Suprapubic skin (tissue), 4 donors: Measurements from ENCODE around the gene SLC9A9.

ENCODE experiments used
- CTCF ChIP-seq, 2 donors: fragments of 200-600 bp in 1 of 2; fragments of 450-650 bp in 1 of 2; sonication (generic) in 1 of 2; IDR thresholded peaks; one replicate each; pipeline ENCODE4 v1.5.1; 2016 to 2019; ENCODE audit warnings: antibody characterized with exemption in 2 of 2, mild to moderate bottlenecking in 1 of 2, moderate library complexity in 1 of 2
- POLR2A ChIP-seq, 2 donors: fragments of 450-650 bp; IDR thresholded peaks; one replicate each; pipeline ENCODE4 v1.6.1; 2017; ENCODE audit warnings: antibody characterized with exemption in 2 of 2, mild to moderate bottlenecking in 2 of 2, moderate library complexity in 2 of 2
- POLR2AphosphoS5 ChIP-seq, 3 donors: sonication (generic); formaldehyde crosslinking; IDR thresholded peaks; one replicate each; pipeline ENCODE4 v1.6.1; 2017; ENCODE audit warnings: antibody characterized with exemption in 3 of 3

DNA sequence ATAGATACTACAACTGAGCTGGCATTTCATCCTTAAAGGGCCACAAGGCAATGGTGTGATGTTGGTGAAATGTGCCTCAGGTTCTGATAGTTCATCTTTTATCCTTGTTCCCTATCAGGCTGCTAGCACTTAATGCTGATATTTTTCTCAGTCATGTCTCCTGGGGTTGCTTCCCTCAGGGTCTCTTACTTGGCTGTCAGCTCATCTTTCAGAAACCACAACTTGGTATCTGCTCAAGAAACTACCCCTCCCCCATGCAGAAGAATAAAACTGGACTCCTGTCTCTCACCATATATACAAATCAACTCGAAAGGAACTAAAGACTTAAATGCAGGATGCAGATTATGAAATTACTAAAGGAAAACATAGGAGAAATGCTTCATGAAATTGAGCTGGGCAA is 420.6 kb downstream of the SLC9A9 start:
- TF ChIP-seq POLR2A (IDR thresholded peaks at IDR 0.05) (no peak), CTCF (IDR thresholded peaks at IDR 0.05) (no peak), POLR2AphosphoS5 (IDR thresholded peaks at IDR 0.05) (no peak)
